DND-41 (cell line): ENCODE results near the gene SFXN5.

Experiments used
- ATAC-seq: fragments of 200-7000 bp; cut with Tn5 transposase; 3 replicates; pipeline ENCODE4 v1.9.1; 2021; ENCODE audit warnings: low read depth; ENCODE audit not compliant: insufficient read depth
- DNase-seq: peaks from one replicate; pipeline ENCODE4 v3.0.0-alpha.2; 2020
- H2AFZ ChIP-seq: 2 replicates; pipeline ENCODE4 v1.6.0; 2012; ENCODE audit warnings: low read depth, low read length
- H3K27ac ChIP-seq: 2 replicates; pipeline ENCODE4 v1.5.1; 2012; ENCODE audit warnings: low read length, inconsistent platforms
- H3K27me3 ChIP-seq: fragments of 200-600 bp; sonication (generic); 2 replicates; pipeline ENCODE4 v1.6.0; 2012; ENCODE audit warnings: low read length, mild to moderate bottlenecking, inconsistent platforms; ENCODE audit not compliant: insufficient read depth, poor library complexity
- H3K36me3 ChIP-seq: 2 replicates; pipeline ENCODE4 v1.5.1; 2012; ENCODE audit warnings: low read length, inconsistent platforms; ENCODE audit not compliant: insufficient read depth
- H3K4me1 ChIP-seq: 2 replicates; pipeline ENCODE4 v1.5.1; 2012; ENCODE audit warnings: mild to moderate bottlenecking, low read length; ENCODE audit not compliant: insufficient read depth
- H3K4me2 ChIP-seq: 2 replicates; pipeline ENCODE4 v1.6.0; 2012; ENCODE audit warnings: mild to moderate bottlenecking, moderate library complexity, low read length, inconsistent platforms; ENCODE audit not compliant: insufficient read depth
- H3K4me3 ChIP-seq, 2 experiments: fragments of 200-600 bp in 1 of 2; shearing (Covaris generic) in 1 of 2; 2 replicates each; pipeline ENCODE4 v1.5.1; 2012 to 2016; ENCODE audit warnings: inconsistent platforms in 2 of 2, low read length in 2 of 2, mild to moderate bottlenecking in 2 of 2, low read depth in 1 of 2, moderate library complexity in 1 of 2
- H3K79me2 ChIP-seq: 2 replicates; pipeline ENCODE4 v1.6.0; 2012; ENCODE audit warnings: low read length, inconsistent platforms; ENCODE audit not compliant: insufficient read depth
- H3K9ac ChIP-seq: 2 replicates; pipeline ENCODE4 v1.6.0; 2012; ENCODE audit warnings: low read depth, mild to moderate bottlenecking, inconsistent platforms, low read length, moderate library complexity
- H3K9me3 ChIP-seq: 2 replicates; pipeline ENCODE4 v1.5.1; 2012; ENCODE audit warnings: low read length, moderate library complexity, mild to moderate bottlenecking, inconsistent platforms; ENCODE audit not compliant: insufficient read depth, severe bottlenecking
- H4K20me1 ChIP-seq: 2 replicates; pipeline ENCODE4 v1.6.0; 2012; ENCODE audit warnings: low read length; ENCODE audit not compliant: insufficient read depth
- EZH2 ChIP-seq: IDR thresholded peaks from 3 replicates; pipeline ENCODE4 v1.6.1; 2012; ENCODE audit warnings: borderline replicate concordance, low read depth, mild to moderate bottlenecking, moderate library complexity, low read length, inconsistent platforms; ENCODE audit not compliant: severe bottlenecking
- TF ChIP-seq, protein P1 (sequence below): IDR thresholded peaks from 2 replicates; pipeline ENCODE4 v1.5.1; 2012; ENCODE audit warnings: borderline replicate concordance, low read length, moderate library complexity, mild to moderate bottlenecking; ENCODE audit not compliant: poor library complexity, severe bottlenecking; ENCODE audit errors: extremely low read depth

The SFXN5 gene

DNA sequence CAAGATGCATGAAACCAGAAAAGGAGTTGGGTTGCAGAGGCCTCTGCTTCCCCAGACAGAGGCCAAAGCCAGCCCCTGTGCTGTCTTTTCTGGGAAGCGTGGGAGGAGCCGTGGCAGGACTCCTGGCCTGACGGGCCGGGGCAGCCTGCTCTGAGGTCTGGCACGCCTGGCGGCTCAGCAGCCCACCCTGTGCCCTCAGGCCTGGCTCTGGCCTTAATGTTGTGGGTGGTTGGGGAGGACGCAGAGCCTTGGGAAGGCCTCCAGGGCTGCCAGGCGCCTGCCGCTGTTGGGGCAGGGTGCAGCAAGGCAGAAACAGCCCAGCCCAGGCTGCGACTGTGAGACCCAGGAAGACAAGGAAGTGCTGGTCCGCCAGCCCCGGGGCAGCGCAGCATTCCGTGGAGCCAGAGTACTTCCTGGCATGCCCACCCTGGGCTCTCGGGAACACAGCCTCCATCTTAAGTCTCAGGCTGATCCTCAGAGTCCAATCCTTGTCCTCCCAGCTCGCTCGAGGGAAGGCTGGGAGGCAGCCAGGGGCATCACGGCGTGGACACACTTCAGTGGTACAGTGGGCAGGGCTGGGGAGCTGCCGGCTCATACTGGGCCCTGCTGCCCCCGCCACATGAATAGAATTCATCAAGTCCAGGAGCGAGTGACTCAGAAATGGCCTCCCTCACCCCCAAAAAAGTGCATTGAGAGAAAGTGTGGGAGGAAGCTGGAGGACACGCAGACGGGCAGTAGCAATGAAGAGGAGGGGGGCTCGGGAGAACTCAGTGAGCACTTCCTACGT is 81.5 kb downstream of the SFXN5 start:
- no peak overlapping the region for H3K9ac ChIP-seq
- no peaks in the 10 kb centered on the region for H3K27me3 ChIP-seq
- H3K4me2 ChIP-seq = no peak overlapping the region
- H3K4me3 ChIP-seq = no peak overlapping the region
- no peaks in the 10 kb centered on the region for H4K20me1 ChIP-seq
- H2AFZ ChIP-seq = no peak overlapping the region
- no peaks in the 10 kb centered on the region for H3K4me1 ChIP-seq
- H3K9me3 ChIP-seq = no peaks in the 10 kb centered on the region
- no peak for TF ChIP-seq EZH2
- TF ChIP-seq, protein P1, sequence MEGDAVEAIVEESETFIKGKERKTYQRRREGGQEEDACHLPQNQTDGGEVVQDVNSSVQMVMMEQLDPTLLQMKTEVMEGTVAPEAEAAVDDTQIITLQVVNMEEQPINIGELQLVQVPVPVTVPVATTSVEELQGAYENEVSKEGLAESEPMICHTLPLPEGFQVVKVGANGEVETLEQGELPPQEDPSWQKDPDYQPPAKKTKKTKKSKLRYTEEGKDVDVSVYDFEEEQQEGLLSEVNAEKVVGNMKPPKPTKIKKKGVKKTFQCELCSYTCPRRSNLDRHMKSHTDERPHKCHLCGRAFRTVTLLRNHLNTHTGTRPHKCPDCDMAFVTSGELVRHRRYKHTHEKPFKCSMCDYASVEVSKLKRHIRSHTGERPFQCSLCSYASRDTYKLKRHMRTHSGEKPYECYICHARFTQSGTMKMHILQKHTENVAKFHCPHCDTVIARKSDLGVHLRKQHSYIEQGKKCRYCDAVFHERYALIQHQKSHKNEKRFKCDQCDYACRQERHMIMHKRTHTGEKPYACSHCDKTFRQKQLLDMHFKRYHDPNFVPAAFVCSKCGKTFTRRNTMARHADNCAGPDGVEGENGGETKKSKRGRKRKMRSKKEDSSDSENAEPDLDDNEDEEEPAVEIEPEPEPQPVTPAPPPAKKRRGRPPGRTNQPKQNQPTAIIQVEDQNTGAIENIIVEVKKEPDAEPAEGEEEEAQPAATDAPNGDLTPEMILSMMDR = no peak
- no peaks in the 10 kb centered on the region for H3K36me3 ChIP-seq
- no peaks in the 10 kb centered on the region for H3K79me2 ChIP-seq
- H3K27ac ChIP-seq = no peak overlapping the region
- DNase-seq = no peak
- ATAC-seq = no peak

DNA sequence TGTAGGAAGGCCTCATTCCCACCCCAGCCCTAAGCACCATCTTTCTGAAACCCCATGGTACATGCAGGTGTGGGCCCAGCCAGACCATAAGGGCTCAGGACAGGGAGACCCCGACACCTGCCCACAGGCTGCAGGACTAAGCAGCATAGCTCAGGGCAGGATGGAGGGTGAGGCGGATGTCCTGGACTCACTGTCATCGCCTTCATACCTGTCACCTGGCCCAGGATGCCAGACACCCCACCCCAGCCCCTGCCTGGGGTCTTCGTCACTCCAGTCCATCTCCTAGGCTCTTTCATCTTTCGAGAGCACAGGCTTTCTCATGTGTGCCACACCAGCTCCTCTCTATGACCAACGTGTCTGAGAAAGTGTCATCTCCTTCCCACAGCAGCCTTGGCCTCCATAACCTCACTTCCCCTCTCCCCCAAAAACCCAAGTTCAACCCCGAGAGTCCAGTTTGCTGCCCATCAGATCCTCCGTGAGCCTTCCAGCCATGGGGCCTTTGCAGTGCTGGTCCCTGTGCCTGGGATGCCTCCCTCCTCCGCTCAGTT is 82.7 kb downstream of the SFXN5 start:
- Histone ChIP-seq H3K27ac (no peak overlapping the region), H2AFZ (no peak overlapping the region), H3K9ac (no peak overlapping the region), H3K36me3 (no peaks in the 10 kb centered on the region), H3K4me1 (no peaks in the 10 kb centered on the region), H3K4me3 (no peak overlapping the region), H3K9me3 (no peaks in the 10 kb centered on the region), H4K20me1 (no peaks in the 10 kb centered on the region), H3K27me3 (no peaks in the 10 kb centered on the region), H3K79me2 (no peaks in the 10 kb centered on the region), H3K4me2 (no peak overlapping the region)
- no peak for DNase-seq
- no peak for TF ChIP-seq EZH2
- TF ChIP-seq, protein P1 = no peak
- no peak for ATAC-seq

DNA sequence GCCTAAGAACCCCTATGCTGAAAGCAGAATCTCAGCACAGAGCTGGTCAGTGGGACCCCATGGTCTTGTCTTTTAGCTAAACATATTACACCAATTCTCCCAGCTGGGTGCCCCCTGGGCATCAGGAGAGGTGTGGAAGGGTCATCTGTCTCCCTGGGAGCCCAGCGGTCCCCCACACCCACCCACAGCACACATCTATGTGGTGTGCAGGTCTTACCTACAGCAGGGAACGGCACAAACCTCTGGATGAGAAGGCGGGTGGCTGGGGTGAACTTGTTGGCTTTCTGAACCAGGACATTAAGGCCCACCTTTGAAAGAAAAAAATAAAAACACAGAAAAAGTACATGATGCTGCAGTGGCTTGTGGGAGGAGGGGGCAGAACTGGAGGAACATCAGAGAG is 83.5 kb downstream of the SFXN5 start:
- no peaks in the 10 kb centered on the region for H3K36me3 ChIP-seq
- H4K20me1 ChIP-seq = no peaks in the 10 kb centered on the region
- no peak overlapping the region for H3K9ac ChIP-seq
- H3K4me3 ChIP-seq = no peak overlapping the region
- H3K4me1 ChIP-seq = no peaks in the 10 kb centered on the region
- DNase-seq (no peak), ATAC-seq (no peak)
- H3K4me2 ChIP-seq = no peak overlapping the region
- H3K27ac ChIP-seq = no peak overlapping the region
- no peaks in the 10 kb centered on the region for H3K9me3 ChIP-seq
- no peak overlapping the region for H2AFZ ChIP-seq
- no peaks in the 10 kb centered on the region for H3K79me2 ChIP-seq
- no peaks in the 10 kb centered on the region for H3K27me3 ChIP-seq
- TF ChIP-seq, protein P1 = no peak
- no peak for TF ChIP-seq EZH2
